GM12875 (cell line): ENCODE measurements around the gene PRLR.

Experiments
- H3K4me3 ChIP-seq: one replicate; pipeline ENCODE4 v1.5.1; 2011; ENCODE audit warnings: low read depth, low read length, control low read depth
- TF ChIP-seq, protein P1 (sequence below): IDR thresholded peaks from 2 replicates; pipeline ENCODE4 v1.5.1; 2011; ENCODE audit warnings: low read depth, mild to moderate bottlenecking, control low read depth, inconsistent platforms, low read length, moderate library complexity, borderline replicate concordance; ENCODE audit not compliant: insufficient read depth

Gene PRLR

DNA sequence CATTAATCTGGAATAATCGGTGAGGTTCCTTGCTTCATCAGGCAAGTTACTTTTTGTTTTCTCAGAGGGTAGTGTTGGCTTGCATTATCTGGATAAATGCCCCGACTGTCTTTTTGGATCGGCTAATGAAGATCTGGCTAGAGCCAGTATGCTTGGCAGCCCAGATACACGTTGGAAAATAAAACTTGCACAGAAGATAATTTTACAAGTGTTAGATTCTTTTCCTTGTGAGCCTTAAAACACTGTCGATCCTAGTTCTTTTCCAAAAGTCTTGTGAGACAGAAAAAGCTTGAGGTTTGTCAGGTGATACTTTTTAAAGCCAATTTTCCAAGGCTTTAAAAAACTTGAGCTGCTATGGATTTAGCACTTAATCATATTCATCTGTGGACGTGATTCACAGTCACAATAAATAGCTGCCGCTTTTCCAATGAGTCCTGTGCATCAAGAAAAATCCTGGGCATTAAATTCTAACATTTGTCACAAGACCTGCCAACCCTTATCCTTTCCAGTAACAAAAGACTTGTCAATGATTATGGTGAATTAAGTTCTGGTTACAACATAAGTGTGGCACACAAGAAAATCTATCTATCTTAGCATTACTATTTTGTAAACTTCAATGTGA lies 68.5 kb downstream of the PRLR start:
- no peak overlapping the region for H3K4me3 ChIP-seq
- TF ChIP-seq, protein P1, sequence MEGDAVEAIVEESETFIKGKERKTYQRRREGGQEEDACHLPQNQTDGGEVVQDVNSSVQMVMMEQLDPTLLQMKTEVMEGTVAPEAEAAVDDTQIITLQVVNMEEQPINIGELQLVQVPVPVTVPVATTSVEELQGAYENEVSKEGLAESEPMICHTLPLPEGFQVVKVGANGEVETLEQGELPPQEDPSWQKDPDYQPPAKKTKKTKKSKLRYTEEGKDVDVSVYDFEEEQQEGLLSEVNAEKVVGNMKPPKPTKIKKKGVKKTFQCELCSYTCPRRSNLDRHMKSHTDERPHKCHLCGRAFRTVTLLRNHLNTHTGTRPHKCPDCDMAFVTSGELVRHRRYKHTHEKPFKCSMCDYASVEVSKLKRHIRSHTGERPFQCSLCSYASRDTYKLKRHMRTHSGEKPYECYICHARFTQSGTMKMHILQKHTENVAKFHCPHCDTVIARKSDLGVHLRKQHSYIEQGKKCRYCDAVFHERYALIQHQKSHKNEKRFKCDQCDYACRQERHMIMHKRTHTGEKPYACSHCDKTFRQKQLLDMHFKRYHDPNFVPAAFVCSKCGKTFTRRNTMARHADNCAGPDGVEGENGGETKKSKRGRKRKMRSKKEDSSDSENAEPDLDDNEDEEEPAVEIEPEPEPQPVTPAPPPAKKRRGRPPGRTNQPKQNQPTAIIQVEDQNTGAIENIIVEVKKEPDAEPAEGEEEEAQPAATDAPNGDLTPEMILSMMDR: no peak

DNA sequence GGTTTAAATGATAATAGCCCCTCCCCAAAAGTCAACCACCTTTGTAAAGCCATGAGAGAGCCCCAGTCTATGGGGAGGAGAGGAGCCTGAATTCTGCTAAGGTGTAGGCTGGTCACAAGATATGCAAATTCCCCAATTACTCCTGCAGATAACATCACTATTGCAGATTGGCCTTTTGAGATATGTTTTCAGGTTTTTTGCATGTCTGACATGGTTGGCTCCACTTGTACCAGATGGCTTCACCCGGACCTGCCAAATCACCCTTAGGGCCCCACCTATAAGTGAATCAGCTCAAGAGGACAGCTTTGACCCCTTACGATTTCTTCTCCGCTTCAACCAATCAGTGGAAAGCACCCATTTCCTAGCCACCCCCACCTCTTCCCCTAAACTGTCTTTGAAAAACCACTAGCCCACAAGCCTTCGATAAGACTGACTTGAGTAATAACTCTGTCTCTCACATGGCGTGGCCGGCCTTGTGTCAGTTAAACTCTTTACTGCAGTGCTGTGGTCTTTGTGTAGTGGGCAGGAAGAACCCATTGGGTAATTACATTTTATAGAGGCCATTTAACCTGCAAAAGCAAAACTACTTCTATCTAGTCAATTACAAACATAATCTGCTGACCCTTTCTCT lies 69.7 kb downstream of the PRLR start:
- H3K4me3 ChIP-seq: no peak overlapping the region
- TF ChIP-seq, protein P1: no peak

DNA sequence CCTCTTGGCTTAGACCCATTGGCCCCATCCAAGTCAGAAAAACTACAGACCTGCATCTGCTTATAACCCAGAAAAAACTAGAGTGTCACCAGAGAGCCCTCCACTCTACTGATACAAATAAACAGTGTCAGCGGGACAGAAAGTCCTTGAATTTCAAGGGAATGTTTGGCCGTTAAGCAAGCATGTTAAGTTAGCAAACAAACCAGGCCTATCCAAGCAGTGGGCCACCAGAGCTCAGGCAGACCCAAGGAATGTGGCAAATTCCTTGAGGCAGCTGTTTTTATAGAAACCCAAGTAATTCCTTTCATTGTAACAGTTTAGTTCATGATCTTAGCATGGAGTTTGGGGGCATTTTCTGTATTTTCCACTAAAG lies 70.9 kb downstream of the PRLR start:
- TF ChIP-seq, protein P1: no peak
- H3K4me3 ChIP-seq: no peak overlapping the region

DNA sequence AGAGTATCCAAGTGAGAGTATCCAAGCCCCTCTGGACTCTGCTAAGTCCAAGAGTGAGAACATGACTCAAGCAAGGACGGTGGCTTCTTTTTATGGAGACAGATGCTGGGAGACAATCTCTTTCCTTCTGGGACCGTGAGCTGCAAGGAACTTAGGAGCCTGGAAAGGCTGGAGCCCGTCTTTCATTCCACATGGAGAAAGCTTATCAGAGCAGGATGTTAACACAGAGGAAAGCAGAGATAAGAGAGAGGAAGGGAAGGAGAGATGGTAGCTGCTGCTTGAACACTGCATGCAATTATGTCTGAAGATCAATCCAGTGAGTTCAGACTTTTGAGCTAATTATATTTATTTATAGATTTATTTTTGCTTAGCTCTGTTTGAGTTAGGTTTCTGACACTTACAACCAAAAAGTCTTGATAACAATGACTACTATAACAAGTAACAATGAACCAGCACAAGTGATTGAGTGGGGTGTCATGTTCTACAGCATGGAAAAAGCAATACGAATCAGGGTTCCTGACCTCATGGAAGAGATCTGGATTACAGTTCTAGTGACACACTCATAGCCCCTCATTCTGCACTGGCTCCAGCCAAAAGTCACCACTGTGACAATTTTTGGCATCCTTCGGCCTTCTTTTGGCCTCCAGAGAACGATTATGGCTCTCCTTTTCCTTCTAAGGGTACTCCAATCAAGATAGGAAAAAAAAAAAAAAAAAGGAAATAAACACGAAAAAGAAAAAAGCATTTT lies 71.5 kb downstream of the PRLR start:
- no peak overlapping the region for H3K4me3 ChIP-seq
- TF ChIP-seq, protein P1: no peak

DNA sequence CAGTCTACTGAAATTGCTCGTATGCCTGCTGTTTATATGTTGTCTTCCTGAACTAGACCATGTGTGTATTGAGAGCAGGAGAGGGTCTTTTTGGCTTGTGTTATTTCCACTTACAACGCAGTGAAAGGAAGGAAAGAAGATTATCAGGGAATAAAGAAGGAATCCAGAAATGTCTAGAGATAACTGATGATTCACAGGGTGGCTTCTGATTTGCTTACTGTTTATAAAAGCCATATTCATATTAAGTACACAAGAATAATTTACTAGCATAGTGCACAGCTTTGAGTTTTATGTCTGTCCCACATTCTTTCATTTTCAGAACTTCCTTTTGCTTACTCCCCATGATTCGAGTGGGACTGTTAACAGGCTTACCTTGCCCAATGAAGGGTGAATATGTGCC lies 72.1 kb downstream of the PRLR start:
- TF ChIP-seq, protein P1: no peak
- no peak overlapping the region for H3K4me3 ChIP-seq

DNA sequence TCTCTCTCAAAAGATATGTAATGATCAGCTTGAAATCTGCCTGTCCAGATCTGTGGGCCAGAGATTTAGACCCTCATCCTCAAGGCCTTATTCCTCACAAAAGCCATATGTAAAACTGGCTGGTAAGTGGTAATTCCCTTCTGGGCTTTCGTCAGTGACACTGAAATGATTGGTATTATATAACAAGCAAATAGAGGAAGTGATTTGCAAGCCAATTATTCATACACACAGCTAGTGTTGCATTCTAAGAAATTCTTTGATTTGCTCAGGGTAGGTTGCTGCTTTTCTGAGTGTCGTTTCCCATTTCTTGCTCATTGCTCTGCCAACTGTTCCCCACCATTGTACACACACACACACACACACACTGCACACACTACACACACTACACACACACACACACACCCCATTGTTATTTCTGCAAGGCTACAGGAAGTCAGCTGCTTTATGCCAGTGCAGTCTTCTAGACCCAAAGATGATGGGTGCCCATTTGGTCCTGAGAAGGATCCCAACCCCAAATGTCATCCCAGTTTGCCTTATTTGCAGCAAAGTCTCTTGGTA lies 76.8 kb downstream of the PRLR start:
- H3K4me3 ChIP-seq: no peak overlapping the region
- TF ChIP-seq, protein P1: no peak
